ENCODE measurements around the gene LCE4A.
"Not testable (repeated sequence)": the region's sequence is repeated elsewhere in the genome, so short reads cannot be mapped to it uniquely, and the experiment has no call there.

LCE4A gene

GRCh38 chr1:152707860-152708259, at the start of gene LCE4A:
TSS of gene LCE4A (plus strand) at chr1:152708160. CDS start at chr1:152709076, 916 bp downstream.
- FAIRE-seq, result no peak
- DNase-seq (ENCODE audit: insufficient read length, low spot score), result no peak
- TF ChIP-seq, protein P1, sequence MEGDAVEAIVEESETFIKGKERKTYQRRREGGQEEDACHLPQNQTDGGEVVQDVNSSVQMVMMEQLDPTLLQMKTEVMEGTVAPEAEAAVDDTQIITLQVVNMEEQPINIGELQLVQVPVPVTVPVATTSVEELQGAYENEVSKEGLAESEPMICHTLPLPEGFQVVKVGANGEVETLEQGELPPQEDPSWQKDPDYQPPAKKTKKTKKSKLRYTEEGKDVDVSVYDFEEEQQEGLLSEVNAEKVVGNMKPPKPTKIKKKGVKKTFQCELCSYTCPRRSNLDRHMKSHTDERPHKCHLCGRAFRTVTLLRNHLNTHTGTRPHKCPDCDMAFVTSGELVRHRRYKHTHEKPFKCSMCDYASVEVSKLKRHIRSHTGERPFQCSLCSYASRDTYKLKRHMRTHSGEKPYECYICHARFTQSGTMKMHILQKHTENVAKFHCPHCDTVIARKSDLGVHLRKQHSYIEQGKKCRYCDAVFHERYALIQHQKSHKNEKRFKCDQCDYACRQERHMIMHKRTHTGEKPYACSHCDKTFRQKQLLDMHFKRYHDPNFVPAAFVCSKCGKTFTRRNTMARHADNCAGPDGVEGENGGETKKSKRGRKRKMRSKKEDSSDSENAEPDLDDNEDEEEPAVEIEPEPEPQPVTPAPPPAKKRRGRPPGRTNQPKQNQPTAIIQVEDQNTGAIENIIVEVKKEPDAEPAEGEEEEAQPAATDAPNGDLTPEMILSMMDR (IDR thresholded peaks at IDR 0.05; ENCODE audit: insufficient read depth, missing control alignments), result no peak

- no peak for FAIRE-seq
- DNase-seq (ENCODE audit: insufficient read length, low spot score), result no peak
- TF ChIP-seq, protein P1 (IDR thresholded peaks at IDR 0.05; ENCODE audit: insufficient read depth, missing control alignments), result no peak
These were observed 49.3 kb upstream of the LCE4A start for GRCh38 chr1:152658649-152659048.

GRCh38 chr1:152663098-152663497, 44.9 kb upstream of the LCE4A start, which contains the start of gene LCE2D:
TSS of gene LCE2D (plus strand) at chr1:152663380. CDS start at chr1:152664106, 726 bp downstream.
- TF ChIP-seq, protein P1 (IDR thresholded peaks at IDR 0.05; ENCODE audit: insufficient read depth, missing control alignments), result no peak

DNA sequence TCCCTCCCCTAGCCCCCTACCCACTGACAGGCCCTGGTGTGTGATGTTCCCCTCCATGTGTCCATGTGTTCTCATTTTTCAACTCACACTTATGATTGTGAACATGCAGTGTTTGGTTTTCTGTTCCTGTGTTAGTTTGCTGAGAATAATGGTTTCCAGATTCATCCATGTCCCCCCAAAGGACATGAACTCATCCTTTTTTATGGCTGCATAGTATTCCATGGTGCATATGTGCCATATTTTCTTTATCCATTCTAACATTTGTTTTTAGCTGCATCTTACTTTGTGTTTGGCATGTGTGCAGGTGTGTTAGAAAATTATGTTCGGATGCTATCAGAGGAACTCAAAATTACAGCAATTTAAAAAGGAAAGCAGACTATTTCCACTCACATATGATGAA, 41.8 kb upstream of the LCE4A start:
- not testable (repeated sequence) for FAIRE-seq; DNase-seq (ENCODE audit: insufficient read length, low spot score)

More at GRCh38 chr1:152663098-152663497, 44.9 kb upstream of the LCE4A start, which contains the start of gene LCE2D:
- FAIRE-seq (no peak), DNase-seq (ENCODE audit: insufficient read length, low spot score) (no peak)

- DNase-seq (ENCODE audit: insufficient read length, low spot score), result no peak
- TF ChIP-seq, protein P1 (IDR thresholded peaks at IDR 0.05; ENCODE audit: insufficient read depth, missing control alignments), result no peak
- no peak for FAIRE-seq
These were observed 40.3 kb upstream of the LCE4A start for GRCh38 chr1:152667648-152668047.

DNA sequence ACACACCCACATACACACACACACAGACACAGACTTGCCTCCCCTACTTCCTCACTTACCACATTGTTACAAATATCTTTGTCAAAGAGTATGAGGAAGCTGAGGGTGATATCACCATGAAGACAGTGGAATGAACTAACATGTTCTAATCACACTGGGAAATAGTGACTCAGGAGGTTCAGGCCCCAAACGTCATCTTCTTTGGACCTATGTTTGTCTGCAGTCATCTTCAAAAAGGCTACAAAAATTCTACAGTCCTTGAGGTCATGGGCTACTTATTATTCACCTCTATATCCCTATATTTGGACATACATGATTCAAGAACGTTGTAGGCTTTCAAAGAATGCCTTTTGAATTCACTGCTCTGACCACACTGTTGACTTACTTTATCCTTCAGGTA, 34.9 kb upstream of the LCE4A start:
- TF ChIP-seq, protein P1 (IDR thresholded peaks at IDR 0.05; ENCODE audit: insufficient read depth, missing control alignments), result no peak
- no peak for FAIRE-seq
- no peak for DNase-seq (ENCODE audit: insufficient read length, low spot score)

- not testable (repeated sequence) for FAIRE-seq; DNase-seq (ENCODE audit: insufficient read length, low spot score)
These were observed 33.0 kb upstream of the LCE4A start, which contains the start of gene LCE2C for GRCh38 chr1:152674983-152675382. TSS of gene LCE2C (plus strand) at chr1:152675279. CDS start at chr1:152676016, 737 bp downstream.

- DNase-seq (ENCODE audit: insufficient read length, low spot score) (no peak), FAIRE-seq (no peak)
- TF ChIP-seq, protein P1 (IDR thresholded peaks at IDR 0.05; ENCODE audit: insufficient read depth, missing control alignments), result no peak
These were observed 28.5 kb upstream of the LCE4A start for GRCh38 chr1:152679459-152679858.
